Right atrium auricular region (tissue), 2 donors: ENCODE data around the gene PALLD. TPM values are rescaled to one million over a fixed set of nuclear protein-coding genes. Genes with fewer than 3 reads are reported as not detected.

Experiments
- DNase-seq: peaks from one replicate; pipeline ENCODE4 v3.0.0-alpha.2; 2019; ENCODE audit warnings: low spot score
- H3K27ac ChIP-seq, 2 donors: fragments of 200-600 bp; sonication (generic); 1 replicate in 1 of 2; 2 replicates in 1 of 2; pipeline ENCODE4 v1.5.1; 2016 to 2019
- H3K27me3 ChIP-seq, 2 donors: fragments of 200-600 bp; sonication (generic); one replicate each; pipeline versions ENCODE4 v1.5.1 to v1.6.0; 2017 to 2019
- H3K36me3 ChIP-seq: fragments of 200-600 bp; sonication (generic); one replicate; pipeline ENCODE4 v1.5.1; 2016
- H3K4me1 ChIP-seq, 2 donors: fragments of 200-600 bp; sonication (generic); one replicate each; pipeline versions ENCODE4 v1.5.1 to v1.6.0; 2017 to 2019
- H3K4me3 ChIP-seq, 2 donors: fragments of 200-600 bp; sonication (generic); 1 replicate in 1 of 2; 2 replicates in 1 of 2; pipeline ENCODE4 v1.5.1; 2017 to 2019; ENCODE audit warnings: mild to moderate bottlenecking in 1 of 2, moderate library complexity in 1 of 2
- H3K9me3 ChIP-seq, 2 donors: fragments of 200-600 bp; sonication (generic); one replicate each; pipeline ENCODE4 v1.5.1; 2019
- total RNA-seq, 2 donors: library from RNA; depleted of rRNA; stranded (reverse); fragments of >200 nt; gene quantifications; one replicate each; pipeline ENCODE4 v1.1.0, GENCODE V29; 2016
- TF ChIP-seq, protein P1 (sequence below), 2 donors: fragments of 200-600 bp; sonication (generic); IDR thresholded peaks; one replicate each; pipeline ENCODE4 v1.5.1; 2019; ENCODE audit warnings: antibody characterized with exemption in 2 of 2

PALLD gene
- total RNA-seq, 2 donors from 2014 or later = 764 to 782 TPM

DNA sequence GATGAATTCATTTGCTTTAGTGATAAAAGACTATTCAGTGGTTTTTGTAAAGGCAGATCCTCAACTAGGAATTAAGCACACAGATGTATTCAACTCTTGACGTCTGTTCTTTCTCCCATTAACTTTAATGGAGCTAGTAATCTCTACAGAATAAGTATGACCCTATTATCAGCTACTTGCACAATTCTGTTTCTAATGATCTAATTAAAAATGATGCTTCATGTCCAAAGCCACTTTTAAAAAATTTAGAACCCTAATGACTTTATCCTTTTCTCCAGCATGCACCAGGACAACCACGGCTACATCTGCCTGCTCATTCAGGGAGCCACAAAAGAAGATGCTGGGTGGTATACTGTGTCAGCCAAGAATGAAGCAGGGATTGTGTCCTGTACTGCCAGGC lies 427.8 kb downstream of the PALLD start:
- TF ChIP-seq, protein P1, sequence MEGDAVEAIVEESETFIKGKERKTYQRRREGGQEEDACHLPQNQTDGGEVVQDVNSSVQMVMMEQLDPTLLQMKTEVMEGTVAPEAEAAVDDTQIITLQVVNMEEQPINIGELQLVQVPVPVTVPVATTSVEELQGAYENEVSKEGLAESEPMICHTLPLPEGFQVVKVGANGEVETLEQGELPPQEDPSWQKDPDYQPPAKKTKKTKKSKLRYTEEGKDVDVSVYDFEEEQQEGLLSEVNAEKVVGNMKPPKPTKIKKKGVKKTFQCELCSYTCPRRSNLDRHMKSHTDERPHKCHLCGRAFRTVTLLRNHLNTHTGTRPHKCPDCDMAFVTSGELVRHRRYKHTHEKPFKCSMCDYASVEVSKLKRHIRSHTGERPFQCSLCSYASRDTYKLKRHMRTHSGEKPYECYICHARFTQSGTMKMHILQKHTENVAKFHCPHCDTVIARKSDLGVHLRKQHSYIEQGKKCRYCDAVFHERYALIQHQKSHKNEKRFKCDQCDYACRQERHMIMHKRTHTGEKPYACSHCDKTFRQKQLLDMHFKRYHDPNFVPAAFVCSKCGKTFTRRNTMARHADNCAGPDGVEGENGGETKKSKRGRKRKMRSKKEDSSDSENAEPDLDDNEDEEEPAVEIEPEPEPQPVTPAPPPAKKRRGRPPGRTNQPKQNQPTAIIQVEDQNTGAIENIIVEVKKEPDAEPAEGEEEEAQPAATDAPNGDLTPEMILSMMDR (IDR thresholded peaks at IDR 0.05) = no peak
- Histone ChIP-seq H3K9me3 (no peaks in the 10 kb centered on the region), H3K27me3 (no peaks in the 10 kb centered on the region), H3K27ac (no peak overlapping the region), H3K4me3 (no peak overlapping the region), H3K4me1 (peaks cover 0 to 4% of the 10 kb centered on the region in 2 donors), H3K36me3 (peaks cover 99% of the 10 kb centered on the region)
- no peak for DNase-seq

DNA sequence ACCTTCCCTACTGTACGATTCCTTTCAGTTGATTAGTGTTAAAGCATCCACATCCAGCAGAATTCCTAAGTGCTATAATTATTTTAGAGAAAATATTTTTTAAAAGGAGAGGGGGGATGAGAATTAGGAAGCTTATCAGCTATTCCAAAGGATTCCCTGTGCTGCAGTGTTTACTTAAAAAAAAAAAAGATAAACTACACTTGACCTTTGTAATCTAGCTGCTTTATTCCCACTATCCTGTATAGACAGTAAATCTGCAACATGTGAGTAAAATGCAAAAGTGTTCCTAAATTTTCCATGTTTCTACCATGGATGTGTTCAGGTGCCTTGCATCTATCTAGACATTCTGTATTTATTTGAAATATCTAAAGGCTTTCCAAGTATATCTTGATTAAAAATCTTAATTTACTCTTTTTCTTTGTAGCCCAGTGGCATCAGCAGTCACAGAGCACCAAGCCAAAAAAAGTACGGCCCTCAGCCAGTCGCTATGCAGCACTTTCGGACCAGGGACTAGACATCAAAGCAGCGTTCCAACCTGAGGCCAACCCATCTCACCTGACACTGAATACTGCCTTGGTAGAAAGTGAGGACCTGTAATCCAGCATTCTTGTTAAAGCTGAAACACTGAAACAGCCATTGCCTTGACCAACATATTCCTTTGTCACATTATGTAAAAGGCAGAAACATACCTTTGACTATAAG lies 429.1 kb downstream of the PALLD start:
- DNase-seq = no peak
- Histone ChIP-seq H3K4me3 (no peak overlapping the region), H3K4me1 (no peaks in the 10 kb centered on the region), H3K27me3 (no peaks in the 10 kb centered on the region), H3K36me3 (peaks cover 97% of the 10 kb centered on the region), H3K9me3 (no peaks in the 10 kb centered on the region), H3K27ac (no peak overlapping the region)
- TF ChIP-seq, protein P1 (IDR thresholded peaks at IDR 0.05) = no peak

DNA sequence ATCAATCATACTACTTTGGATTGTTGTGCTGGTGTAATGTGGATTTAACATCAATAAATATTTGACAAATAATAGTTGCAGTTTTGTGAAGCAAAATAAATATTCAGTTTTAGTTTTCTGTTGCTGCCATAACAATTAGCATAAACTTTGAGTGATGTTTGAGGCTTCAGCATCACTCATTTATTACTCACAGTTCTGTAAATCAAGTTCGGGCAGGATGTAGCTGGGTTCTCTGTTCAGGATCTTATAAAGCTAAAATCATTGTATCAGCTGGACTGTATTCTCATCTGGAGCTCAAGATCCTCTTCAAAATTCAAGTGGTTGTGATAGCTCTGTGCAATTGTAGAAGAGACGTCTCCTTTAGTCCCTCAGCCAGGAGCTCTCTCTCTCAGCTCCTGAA lies 431.5 kb downstream of the PALLD start:
- Histone ChIP-seq H3K4me3 (no peak overlapping the region), H3K36me3 (peaks cover 79% of the 10 kb centered on the region), H3K27ac (no peak overlapping the region), H3K9me3 (peaks cover 0 to 20% of the 10 kb centered on the region in 2 donors), H3K27me3 (no peaks in the 10 kb centered on the region), H3K4me1 (no peaks in the 10 kb centered on the region)
- no peak for DNase-seq
- TF ChIP-seq, protein P1 (IDR thresholded peaks at IDR 0.05) = no peak

DNA sequence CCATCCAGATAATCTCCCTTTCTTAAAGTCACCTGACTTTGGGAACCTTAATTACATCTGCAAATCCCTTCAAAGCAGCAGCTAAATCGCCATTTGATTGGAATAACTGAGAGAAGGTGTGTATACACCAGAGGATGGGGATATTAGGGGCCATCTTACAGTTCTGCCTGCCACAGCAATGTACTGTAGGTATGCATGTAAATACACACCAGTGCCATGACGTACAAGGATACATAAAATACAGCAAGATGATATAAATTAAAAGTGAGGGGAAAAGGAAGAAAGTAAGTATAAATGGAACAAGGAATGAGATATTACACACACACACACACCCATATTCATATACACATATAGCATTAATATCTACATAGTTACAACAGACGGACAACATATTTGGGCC lies 432.0 kb downstream of the PALLD start:
- Histone ChIP-seq H3K27me3 (no peaks in the 10 kb centered on the region), H3K9me3 (peaks cover 0 to 21% of the 10 kb centered on the region in 2 donors), H3K36me3 (peaks cover 73% of the 10 kb centered on the region), H3K4me3 (no peak overlapping the region), H3K4me1 (no peaks in the 10 kb centered on the region), H3K27ac (no peak overlapping the region)
- DNase-seq = no peak
- TF ChIP-seq, protein P1 (IDR thresholded peaks at IDR 0.05) = no peak

DNA sequence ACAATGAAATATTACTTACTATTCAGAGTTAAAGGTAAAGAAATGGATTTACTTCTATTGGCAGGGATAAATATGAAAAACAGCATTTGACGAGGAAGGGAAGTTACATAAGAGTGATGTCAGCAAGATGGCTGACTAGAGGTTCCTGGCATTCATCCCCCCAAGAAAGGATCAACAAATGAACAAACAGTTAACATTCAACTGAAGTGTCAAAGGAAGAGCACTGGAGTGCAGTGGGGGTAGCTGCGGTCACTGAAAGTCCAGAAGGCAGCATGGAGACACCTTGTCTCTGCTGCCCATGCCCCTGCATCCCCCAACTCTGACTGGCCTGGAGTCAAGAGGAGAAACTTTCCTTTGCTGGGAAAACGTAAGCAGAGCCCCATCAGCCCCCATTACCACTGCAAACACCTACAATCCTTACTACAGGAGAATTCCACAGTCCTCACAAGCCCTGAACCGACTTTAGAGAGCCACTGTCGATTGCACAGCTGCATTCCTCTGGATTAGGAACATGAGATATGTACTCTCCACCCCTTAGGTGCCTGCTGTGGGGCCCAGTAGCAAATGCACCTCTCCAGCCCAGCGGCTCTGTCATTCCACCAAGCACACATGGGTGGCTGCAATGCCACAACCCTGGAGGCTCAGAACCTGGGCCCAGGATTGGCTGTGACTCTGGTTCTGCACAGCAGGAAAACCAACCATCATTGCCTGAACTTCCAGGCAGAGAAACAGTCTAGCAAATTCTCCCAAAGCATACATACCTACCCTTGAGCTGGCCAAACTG lies 433.8 kb downstream of the PALLD start:
- Histone ChIP-seq H3K27me3 (no peaks in the 10 kb centered on the region), H3K4me1 (no peaks in the 10 kb centered on the region), H3K36me3 (peaks cover 56% of the 10 kb centered on the region), H3K4me3 (no peak overlapping the region), H3K27ac (no peak overlapping the region), H3K9me3 (peaks cover 0 to 28% of the 10 kb centered on the region in 2 donors)
- no peak for DNase-seq
- TF ChIP-seq, protein P1 (IDR thresholded peaks at IDR 0.05) = no peak
